SK-N-MC (cell line): Measurements from ENCODE around the gene HOXC5.

Source experiments
- EZH2 ChIP-seq: fragments of 200-600 bp; sonication (generic); IDR thresholded peaks from one replicate; pipeline ENCODE4 v1.6.1; 2017; ENCODE audit warnings: antibody characterized with exemption
- POLR2AphosphoS5 ChIP-seq: IDR thresholded peaks from 2 replicates; pipeline ENCODE4 v1.6.1; 2012; ENCODE audit warnings: mild to moderate bottlenecking, low read depth, low read length, borderline replicate concordance

GRCh38 chr12:54051026-54051842 lies 18.4 kb downstream of the HOXC5 start:
- TF ChIP-seq EZH2, result no peak
- no peak for TF ChIP-seq POLR2AphosphoS5
